ENCODE results near the gene POLE. TPM values are rescaled to one million over a fixed set of nuclear protein-coding genes. Genes with fewer than 3 reads are reported as not detected.

Gene POLE
- total RNA-seq, 3 donors from 2014 or later: 45.0 to 72.2 (median 55.1) TPM

DNA sequence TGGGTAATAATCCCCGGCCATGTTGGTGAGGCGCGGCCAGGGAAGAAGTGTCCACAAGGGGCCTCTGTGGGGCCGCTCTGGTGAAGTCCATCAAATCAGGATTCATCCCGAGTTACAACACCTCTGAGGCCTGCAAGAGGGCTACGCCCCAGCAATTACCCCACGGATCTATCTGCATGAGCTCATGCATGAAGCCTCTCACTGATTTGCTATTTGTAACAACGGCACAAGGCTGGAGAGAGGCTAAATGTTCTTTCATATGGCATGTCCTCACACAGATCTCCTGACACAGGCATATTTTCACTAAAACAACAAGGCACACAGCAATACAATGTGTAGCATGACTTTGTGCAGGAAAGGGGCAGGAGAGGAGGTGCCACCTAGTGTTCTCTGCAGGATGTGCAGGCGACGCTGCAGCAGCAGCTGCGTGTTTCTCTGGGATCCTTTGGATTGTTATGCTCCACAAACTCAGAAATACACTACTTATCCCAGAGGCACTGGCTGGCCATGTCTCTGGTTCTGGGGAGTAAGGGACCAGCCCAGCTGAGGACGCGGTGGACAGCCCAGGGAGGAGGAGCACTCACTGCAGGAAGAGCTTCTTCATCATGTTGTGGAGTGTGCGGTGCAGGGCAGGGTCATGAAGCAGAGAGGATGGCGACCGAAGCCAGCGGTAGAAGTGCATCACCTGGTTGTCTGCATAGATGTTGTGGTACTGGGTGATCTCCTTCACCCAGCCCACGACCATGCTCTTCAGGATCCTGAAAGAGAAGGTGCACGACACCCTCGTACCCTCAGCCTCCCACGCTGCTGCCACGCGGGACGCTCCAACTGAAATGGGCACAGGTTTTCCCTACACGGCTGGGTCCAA is 48.4 kb downstream of the POLE start:
- H3K9me3 ChIP-seq: no peaks in the 10 kb centered on the region
- H3K4me3 ChIP-seq: no peak overlapping the region
- ATAC-seq (peak; percentile 77), DNase-seq (peak in 2 of 3 donors; percentile 48 to 57)
- TF ChIP-seq, protein P1, sequence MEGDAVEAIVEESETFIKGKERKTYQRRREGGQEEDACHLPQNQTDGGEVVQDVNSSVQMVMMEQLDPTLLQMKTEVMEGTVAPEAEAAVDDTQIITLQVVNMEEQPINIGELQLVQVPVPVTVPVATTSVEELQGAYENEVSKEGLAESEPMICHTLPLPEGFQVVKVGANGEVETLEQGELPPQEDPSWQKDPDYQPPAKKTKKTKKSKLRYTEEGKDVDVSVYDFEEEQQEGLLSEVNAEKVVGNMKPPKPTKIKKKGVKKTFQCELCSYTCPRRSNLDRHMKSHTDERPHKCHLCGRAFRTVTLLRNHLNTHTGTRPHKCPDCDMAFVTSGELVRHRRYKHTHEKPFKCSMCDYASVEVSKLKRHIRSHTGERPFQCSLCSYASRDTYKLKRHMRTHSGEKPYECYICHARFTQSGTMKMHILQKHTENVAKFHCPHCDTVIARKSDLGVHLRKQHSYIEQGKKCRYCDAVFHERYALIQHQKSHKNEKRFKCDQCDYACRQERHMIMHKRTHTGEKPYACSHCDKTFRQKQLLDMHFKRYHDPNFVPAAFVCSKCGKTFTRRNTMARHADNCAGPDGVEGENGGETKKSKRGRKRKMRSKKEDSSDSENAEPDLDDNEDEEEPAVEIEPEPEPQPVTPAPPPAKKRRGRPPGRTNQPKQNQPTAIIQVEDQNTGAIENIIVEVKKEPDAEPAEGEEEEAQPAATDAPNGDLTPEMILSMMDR (IDR thresholded peaks at IDR 0.05): peak; percentile 38
- intact Hi-C loops (cut with DNase I, micrococcal nuclease): no loop called here
- H3K36me3 ChIP-seq (ENCODE audit: low read depth): no peaks in the 10 kb centered on the region
- no peaks in the 10 kb centered on the region for H3K4me1 ChIP-seq (ENCODE audit: low read depth)

DNA sequence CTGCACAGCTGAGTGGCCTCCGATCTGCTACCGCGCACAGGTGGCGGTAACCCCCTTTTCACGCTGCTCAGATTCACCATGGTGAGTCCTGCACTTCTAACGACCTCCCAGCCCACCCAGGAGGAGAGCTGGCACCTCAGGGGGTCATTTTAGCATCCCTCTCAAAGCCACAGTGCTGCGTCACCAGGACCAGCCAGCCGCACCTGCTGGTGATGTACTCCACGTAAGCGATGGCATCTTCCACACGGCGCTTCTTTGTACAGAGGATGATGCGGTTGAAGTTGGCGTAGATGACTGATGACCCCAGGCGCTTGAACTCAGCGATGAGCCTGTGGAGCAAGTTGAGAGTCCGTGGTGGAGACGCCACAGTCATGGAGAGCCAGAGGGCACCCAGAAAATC is 49.3 kb downstream of the POLE start:
- Histone ChIP-seq H3K4me3 (no peak overlapping the region), H3K36me3 (ENCODE audit: low read depth) (no peaks in the 10 kb centered on the region), H3K4me1 (ENCODE audit: low read depth) (no peaks in the 10 kb centered on the region), H3K9me3 (no peaks in the 10 kb centered on the region)
- intact Hi-C loops (cut with DNase I, micrococcal nuclease): no loop called here
- TF ChIP-seq, protein P1 (IDR thresholded peaks at IDR 0.05): no peak
- ATAC-seq (no peak), DNase-seq (no peak)

DNA sequence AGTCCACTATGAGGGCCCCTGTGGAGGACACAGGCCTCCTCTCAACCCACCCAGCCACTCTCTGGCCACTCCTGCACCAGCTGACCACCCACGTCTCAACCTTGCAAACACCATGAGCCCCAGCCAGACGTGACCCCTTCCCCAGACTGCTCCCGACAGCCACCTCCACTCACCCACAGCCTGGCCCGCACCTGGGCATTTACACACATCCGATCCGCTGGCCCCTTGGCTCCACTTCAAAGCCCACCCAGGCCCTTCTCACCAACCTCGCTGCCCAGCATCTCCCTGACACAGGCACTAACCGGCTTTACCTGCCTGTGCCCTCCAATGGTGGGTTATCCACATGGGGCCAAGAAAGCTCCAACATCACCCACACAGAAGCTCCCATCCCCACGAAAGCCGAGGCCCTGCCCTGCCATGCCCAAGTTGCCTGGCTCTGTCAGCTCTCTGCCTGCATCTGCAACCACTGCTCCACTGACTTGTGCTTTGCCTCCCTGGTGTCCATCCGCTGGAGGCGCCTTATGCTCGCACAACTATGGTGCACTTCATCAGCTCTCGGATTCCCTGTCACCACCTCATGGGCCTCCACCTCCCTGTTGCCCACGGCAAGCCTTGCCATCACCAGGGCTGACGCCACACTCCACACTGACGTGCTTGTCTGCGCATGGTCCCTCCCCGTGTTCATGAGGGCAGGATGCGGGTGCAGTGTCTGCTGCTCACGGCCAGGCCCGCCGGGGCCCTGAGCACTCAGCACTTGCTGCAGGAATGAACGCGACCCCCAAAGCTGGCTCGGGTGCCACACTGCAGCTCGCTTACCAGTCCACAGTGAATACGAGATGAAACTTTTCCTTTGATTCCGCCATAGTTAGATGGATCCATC is 51.8 kb downstream of the POLE start:
- DNase-seq (no peak), ATAC-seq (no peak)
- intact Hi-C loops (cut with DNase I, micrococcal nuclease): no loop called here
- H3K36me3 ChIP-seq (ENCODE audit: low read depth): no peaks in the 10 kb centered on the region
- H3K4me3 ChIP-seq: no peak overlapping the region
- H3K4me1 ChIP-seq (ENCODE audit: low read depth): no peaks in the 10 kb centered on the region
- TF ChIP-seq, protein P1 (IDR thresholded peaks at IDR 0.05): no peak
- no peaks in the 10 kb centered on the region for H3K9me3 ChIP-seq

DNA sequence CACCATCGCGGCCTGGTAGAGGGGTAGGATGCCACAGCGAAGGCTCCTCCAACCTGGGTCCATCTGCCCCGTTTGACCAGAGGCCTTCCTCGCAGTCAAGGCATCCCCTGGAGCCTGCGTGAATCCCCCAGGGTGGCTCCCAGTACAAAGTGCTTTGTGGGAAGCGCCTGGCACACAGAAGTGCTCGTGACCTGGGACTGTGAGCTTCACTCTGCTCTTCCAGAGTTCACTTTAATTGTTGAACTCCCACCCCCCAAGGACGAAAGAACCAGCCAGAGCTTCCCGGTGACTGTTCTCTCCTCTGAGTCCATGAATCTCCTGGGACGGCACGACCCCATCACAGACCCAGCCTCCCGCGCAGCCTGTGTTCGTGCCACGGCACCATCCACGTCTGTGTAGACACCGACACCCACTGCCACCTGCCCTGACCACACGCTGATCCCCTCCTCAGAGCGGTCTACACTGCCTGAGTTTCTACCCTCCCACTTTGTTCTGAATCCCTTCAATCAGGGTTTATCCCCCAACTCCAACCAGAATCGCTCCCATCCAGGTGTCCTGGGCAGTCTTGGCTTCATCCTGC is 52.6 kb downstream of the POLE start:
- ATAC-seq: no peak

DNA sequence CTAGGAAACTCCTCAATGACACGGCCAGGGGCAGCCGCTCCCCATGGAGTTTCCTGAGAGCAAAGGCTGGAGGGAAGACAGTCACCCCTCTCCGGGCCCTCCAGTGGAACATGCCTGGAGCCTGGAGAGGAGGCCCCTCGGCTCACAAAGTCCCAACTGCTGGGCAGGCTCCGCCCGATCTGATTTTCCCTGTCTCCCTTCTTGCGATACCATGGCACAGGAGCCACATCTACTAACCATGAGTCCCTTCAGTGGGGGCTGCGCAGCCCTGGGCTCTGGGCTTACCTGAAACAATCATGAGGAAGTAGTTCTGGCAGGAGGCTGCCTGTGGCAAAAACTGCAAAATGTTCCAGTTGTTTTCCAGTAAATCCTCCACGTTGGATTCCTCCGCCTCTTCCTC is 53.2 kb downstream of the POLE start:
- Histone ChIP-seq H3K36me3 (ENCODE audit: low read depth) (peaks cover 3% of the 10 kb centered on the region), H3K4me3 (no peak overlapping the region), H3K4me1 (ENCODE audit: low read depth) (no peaks in the 10 kb centered on the region), H3K9me3 (no peaks in the 10 kb centered on the region)
- TF ChIP-seq, protein P1 (IDR thresholded peaks at IDR 0.05): no peak
- no peak for DNase-seq
- ATAC-seq: no peak
- intact Hi-C loops (cut with DNase I, micrococcal nuclease): no loop called here

More for the DNA sequence above, 52.6 kb downstream of the POLE start:
- Histone ChIP-seq H3K36me3 (ENCODE audit: low read depth) (no peaks in the 10 kb centered on the region), H3K9me3 (no peaks in the 10 kb centered on the region), H3K4me3 (no peak overlapping the region), H3K4me1 (ENCODE audit: low read depth) (no peaks in the 10 kb centered on the region)
- no peak for DNase-seq
- TF ChIP-seq, protein P1 (IDR thresholded peaks at IDR 0.05): no peak
- intact Hi-C loops (cut with DNase I, micrococcal nuclease): no loop called here
